H9 (cell line): ENCODE data around the gene POLA1. TPM values are rescaled to one million over a fixed set of nuclear protein-coding genes. Genes with fewer than 3 reads are reported as not detected.

Source experiments
- DNase-seq: peaks from one replicate; pipeline ENCODE4 v3.0.0-alpha.2; 2017
- H2AFZ ChIP-seq: one replicate; pipeline ENCODE4 v1.6.1; 2013; ENCODE audit warnings: mild to moderate bottlenecking, low read length, control low read depth, moderate library complexity
- H2AK5ac ChIP-seq: 2 replicates; pipeline ENCODE4 v1.6.1; 2013; ENCODE audit warnings: low read length, control low read depth, mixed read lengths; ENCODE audit not compliant: insufficient read length
- H2BK120ac ChIP-seq: one replicate; pipeline ENCODE4 v1.6.1; 2013; ENCODE audit warnings: low read depth, mild to moderate bottlenecking, low read length, control low read depth, inconsistent platforms; ENCODE audit not compliant: poor library complexity, severe bottlenecking
- H2BK12ac ChIP-seq: 2 replicates; pipeline ENCODE4 v1.6.1; 2013; ENCODE audit warnings: low read length, control low read depth, mixed read lengths, low read depth; ENCODE audit not compliant: insufficient read length
- H2BK15ac ChIP-seq: 2 replicates; pipeline ENCODE4 v1.6.1; 2013; ENCODE audit warnings: low read depth, low read length, control low read depth
- H2BK20ac ChIP-seq: one replicate; pipeline ENCODE4 v1.6.1; 2013; ENCODE audit warnings: low read depth, mild to moderate bottlenecking, low read length, control low read depth, inconsistent platforms; ENCODE audit not compliant: poor library complexity, severe bottlenecking
- H2BK5ac ChIP-seq: 2 replicates; pipeline ENCODE4 v1.6.1; 2013; ENCODE audit warnings: low read length, control low read depth, mixed read lengths; ENCODE audit not compliant: insufficient read length
- H3K14ac ChIP-seq: 2 replicates; pipeline ENCODE4 v1.6.1; 2013; ENCODE audit warnings: low read length, control low read depth; ENCODE audit not compliant: insufficient read depth
- H3K18ac ChIP-seq: 2 replicates; pipeline ENCODE4 v1.6.1; 2013; ENCODE audit warnings: low read depth, mild to moderate bottlenecking, mixed read lengths, low read length, control low read depth; ENCODE audit not compliant: insufficient read length
- H3K23ac ChIP-seq: 2 replicates; pipeline ENCODE4 v1.6.1; 2013; ENCODE audit warnings: low read length, control low read depth, mixed read lengths, low read depth; ENCODE audit not compliant: insufficient read length
- H3K23me2 ChIP-seq: 2 replicates; pipeline ENCODE4 v1.6.1; 2013; ENCODE audit warnings: low read depth, mild to moderate bottlenecking, mixed read lengths, low read length, control low read depth; ENCODE audit not compliant: insufficient read length, poor library complexity, severe bottlenecking
- H3K27ac ChIP-seq: 2 replicates; pipeline ENCODE4 v1.5.1; 2013; ENCODE audit warnings: low read length, control low read depth, mixed read lengths, low read depth; ENCODE audit not compliant: insufficient read length
- H3K27me3 ChIP-seq: 2 replicates; pipeline ENCODE4 v1.6.1; 2013; ENCODE audit warnings: low read length, control low read depth, inconsistent platforms; ENCODE audit not compliant: insufficient read depth
- H3K4ac ChIP-seq: 2 replicates; pipeline ENCODE4 v1.6.1; 2013; ENCODE audit warnings: low read depth, mild to moderate bottlenecking, control low read depth, inconsistent platforms, low read length, moderate library complexity
- H3K4me1 ChIP-seq: 2 replicates; pipeline ENCODE4 v1.6.1; 2013; ENCODE audit warnings: low read length, control low read depth, inconsistent platforms; ENCODE audit not compliant: insufficient read depth
- H3K4me2 ChIP-seq: 2 replicates; pipeline ENCODE4 v1.6.1; 2013; ENCODE audit warnings: low read length, control low read depth, mixed read lengths; ENCODE audit not compliant: insufficient read length, insufficient read depth
- H3K56ac ChIP-seq: 2 replicates; pipeline ENCODE4 v1.6.1; 2013; ENCODE audit warnings: low read depth, mild to moderate bottlenecking, mixed read lengths, low read length, control low read depth; ENCODE audit not compliant: insufficient read length
- H3K79me1 ChIP-seq: 2 replicates; pipeline ENCODE4 v1.6.1; 2013; ENCODE audit warnings: low read depth, mild to moderate bottlenecking, moderate library complexity, low read length, control low read depth, inconsistent platforms; ENCODE audit not compliant: insufficient read depth, poor library complexity, severe bottlenecking
- H3K79me2 ChIP-seq: 2 replicates; pipeline ENCODE4 v1.6.1; 2013; ENCODE audit warnings: low read length, control low read depth, inconsistent platforms; ENCODE audit not compliant: insufficient read depth
- H3K9ac ChIP-seq: 2 replicates; pipeline ENCODE4 v1.6.1; 2013; ENCODE audit warnings: low read length, control low read depth, mixed read lengths; ENCODE audit not compliant: insufficient read length; ENCODE audit errors: extremely low read depth
- H3K9me3 ChIP-seq: one replicate; pipeline ENCODE4 v1.6.1; 2013; ENCODE audit warnings: low read depth, low read length, inconsistent platforms; ENCODE audit not compliant: control insufficient read depth
- H3T11ph ChIP-seq: one replicate; pipeline ENCODE4 v1.6.1; 2013; ENCODE audit warnings: mild to moderate bottlenecking, low read length, control low read depth, inconsistent platforms
- H4K20me1 ChIP-seq: one replicate; pipeline ENCODE4 v1.6.1; 2013; ENCODE audit not compliant: control insufficient read depth, insufficient read length, insufficient read depth
- H4K5ac ChIP-seq: 2 replicates; pipeline ENCODE4 v1.6.1; 2013; ENCODE audit warnings: low read depth, mild to moderate bottlenecking, mixed read lengths, low read length, control low read depth; ENCODE audit not compliant: insufficient read length
- H4K8ac ChIP-seq: replicated peaks from 2 replicates; pipeline ENCODE4 v1.6.1; 2013; ENCODE audit warnings: low read length, control low read depth, mixed read lengths, low read depth; ENCODE audit not compliant: insufficient read length
- H4K91ac ChIP-seq: 2 replicates; pipeline ENCODE4 v1.6.1; 2013; ENCODE audit warnings: low read depth, mild to moderate bottlenecking, moderate library complexity, mixed read lengths, low read length, control low read depth; ENCODE audit not compliant: insufficient read length
- H3K27ac Mint-ChIP-seq, 3 experiments: 2 replicates in 2 of 3; 3 replicates in 1 of 3; pipeline ENCODE4 v1.8.0; 2020 to 2021; ENCODE audit warnings: mixed read lengths in 3 of 3, mild to moderate bottlenecking in 1 of 3, moderate library complexity in 1 of 3
- H3K27me3 Mint-ChIP-seq: 2 replicates; pipeline ENCODE4 v1.8.0; 2021; ENCODE audit warnings: low read depth, mild to moderate bottlenecking, moderate library complexity, mixed read lengths
- H3K36me3 Mint-ChIP-seq, 3 experiments: 2 replicates in 2 of 3; 3 replicates in 1 of 3; pipeline ENCODE4 v1.8.0; 2020 to 2021; ENCODE audit warnings: low read depth in 3 of 3, mixed read lengths in 3 of 3; ENCODE audit not compliant: insufficient read depth in 1 of 3
- H3K4me1 Mint-ChIP-seq, 2 experiments: 2 replicates each; pipeline ENCODE4 v1.8.0; 2020; ENCODE audit warnings: mixed read lengths in 2 of 2
- H3K4me3 Mint-ChIP-seq, 2 experiments: 2 replicates in 1 of 2; 3 replicates in 1 of 2; pipeline ENCODE4 v1.8.0; 2020 to 2021; ENCODE audit warnings: mild to moderate bottlenecking in 2 of 2, mixed read lengths in 2 of 2, moderate library complexity in 1 of 2
- H3K9me3 Mint-ChIP-seq, 2 experiments: 2 replicates in 1 of 2; 3 replicates in 1 of 2; pipeline ENCODE4 v1.8.0; 2020; ENCODE audit warnings: mild to moderate bottlenecking in 2 of 2, mixed read lengths in 2 of 2, moderate library complexity in 1 of 2
- WGBS: extraction: QIAGEN DNeasy Blood & Tissue Kit; methylation state at CpG from one replicate; pipeline ENCODE4 v1.1.7; 2013; ENCODE audit warnings: missing lambda C conversion rate, low lambda C conversion rate, mixed read lengths; ENCODE audit not compliant: insufficient read length; ENCODE audit errors: extremely low coverage; 5-methylcytosine and 5-hydroxymethylcytosine counted together
- total RNA-seq: library from RNA; stranded (reverse); gene quantifications from 2 replicates; pipeline ENCODE4 v1.2.1, GENCODE V29; 2021
- TF ChIP-seq, protein P1 (sequence below): fragments of 200-600 bp; sonication (generic); conservative IDR thresholded peaks from 3 replicates; pipeline ENCODE4 v1.8.0; 2021; ENCODE audit warnings: antibody characterized with exemption, mild to moderate bottlenecking

Gene POLA1
- total RNA-seq, 1 experiment from 2014 or later, result 60.2 TPM

DNA sequence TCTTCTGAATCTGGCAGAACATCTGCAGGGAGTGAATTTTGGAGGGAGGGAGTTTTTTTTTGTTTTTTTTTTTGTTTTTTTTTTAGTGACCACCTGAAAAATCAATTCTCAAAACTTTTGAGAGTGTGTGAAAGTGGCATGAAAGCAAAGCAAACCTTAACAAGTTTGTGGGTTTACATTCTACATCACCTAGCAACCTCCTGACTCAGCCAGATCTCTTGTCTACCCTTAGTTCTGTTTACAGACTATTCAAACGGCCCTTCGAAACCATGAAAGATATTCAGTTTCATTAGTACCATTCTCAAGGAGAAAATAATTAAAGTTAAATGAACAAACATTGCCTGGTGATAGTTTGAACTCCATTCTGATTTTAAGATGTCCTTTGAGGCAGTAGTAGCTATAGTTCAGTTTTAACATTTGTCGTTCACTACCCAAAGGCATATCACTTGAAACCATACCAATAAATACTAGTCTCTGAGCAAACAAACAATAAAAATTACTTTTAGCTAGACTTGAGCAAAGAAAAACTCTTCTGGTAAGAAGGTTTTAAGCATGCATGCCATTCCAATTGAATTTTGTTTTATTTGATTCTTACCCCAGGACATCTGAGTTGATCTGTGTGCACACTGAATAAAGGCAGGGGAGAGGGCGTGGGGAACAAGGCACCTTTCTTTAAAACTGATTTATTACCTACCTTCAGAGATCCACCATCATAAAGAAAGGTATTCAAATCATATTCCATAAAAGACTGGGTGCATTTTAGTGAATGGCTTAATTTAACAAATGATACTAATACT, 184.3 kb downstream of the POLA1 start:
- TF ChIP-seq, protein P1, sequence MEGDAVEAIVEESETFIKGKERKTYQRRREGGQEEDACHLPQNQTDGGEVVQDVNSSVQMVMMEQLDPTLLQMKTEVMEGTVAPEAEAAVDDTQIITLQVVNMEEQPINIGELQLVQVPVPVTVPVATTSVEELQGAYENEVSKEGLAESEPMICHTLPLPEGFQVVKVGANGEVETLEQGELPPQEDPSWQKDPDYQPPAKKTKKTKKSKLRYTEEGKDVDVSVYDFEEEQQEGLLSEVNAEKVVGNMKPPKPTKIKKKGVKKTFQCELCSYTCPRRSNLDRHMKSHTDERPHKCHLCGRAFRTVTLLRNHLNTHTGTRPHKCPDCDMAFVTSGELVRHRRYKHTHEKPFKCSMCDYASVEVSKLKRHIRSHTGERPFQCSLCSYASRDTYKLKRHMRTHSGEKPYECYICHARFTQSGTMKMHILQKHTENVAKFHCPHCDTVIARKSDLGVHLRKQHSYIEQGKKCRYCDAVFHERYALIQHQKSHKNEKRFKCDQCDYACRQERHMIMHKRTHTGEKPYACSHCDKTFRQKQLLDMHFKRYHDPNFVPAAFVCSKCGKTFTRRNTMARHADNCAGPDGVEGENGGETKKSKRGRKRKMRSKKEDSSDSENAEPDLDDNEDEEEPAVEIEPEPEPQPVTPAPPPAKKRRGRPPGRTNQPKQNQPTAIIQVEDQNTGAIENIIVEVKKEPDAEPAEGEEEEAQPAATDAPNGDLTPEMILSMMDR, result no peak
- Mint-ChIP-seq H3K27ac (peak overlapping the region in 2 of 3 experiments; percentile 7 to 47; a peak in 3 of 7 replicates), H3K9me3 (no peaks in the 10 kb centered on the region), H3K4me3 (no peak overlapping the region), H3K4me1 (peaks cover 17 to 36% of the 10 kb centered on the region in 2 experiments), H3K27me3 (no peaks in the 10 kb centered on the region), H3K36me3 (peaks cover 0 to 3% (median 0%) of the 10 kb centered on the region in 3 experiments; a peak in 1 of 7 replicates)
- Histone ChIP-seq H3K27ac (no peak overlapping the region), H3K4me2 (no peak overlapping the region), H3K9me3 (no peaks in the 10 kb centered on the region), H3K23ac (no peak overlapping the region), H3K18ac (no peak overlapping the region), H3K4ac (no peak overlapping the region), H3K79me1 (no peaks in the 10 kb centered on the region), H3K56ac (no peak overlapping the region), H2BK120ac (no peak overlapping the region), H3K27me3 (no peaks in the 10 kb centered on the region), H3K9ac (no peak overlapping the region), H3K14ac (no peak overlapping the region), H2BK15ac (no peak overlapping the region), H3K79me2 (no peaks in the 10 kb centered on the region), H3K23me2 (no peaks in the 10 kb centered on the region), H2BK20ac (no peak overlapping the region), H4K8ac (no peak overlapping the region), H2BK5ac (no peak overlapping the region), H4K5ac (no peak overlapping the region), H2AK5ac (no peak overlapping the region), H3T11ph (no peak overlapping the region), H2BK12ac (no peak overlapping the region), H4K20me1 (no peaks in the 10 kb centered on the region), H2AFZ (no peak overlapping the region), H4K91ac (no peak overlapping the region), H3K4me1 (no peaks in the 10 kb centered on the region)
- no peak for DNase-seq
- no CpG with 5 or more reads among the region's 4 CpGs for WGBS
